ENCODE results near the gene FLNA.
"Not testable (repeated sequence)": the region's sequence is repeated elsewhere in the genome, so short reads cannot be mapped to it uniquely, and the experiment has no call there.

Gene FLNA

DNA sequence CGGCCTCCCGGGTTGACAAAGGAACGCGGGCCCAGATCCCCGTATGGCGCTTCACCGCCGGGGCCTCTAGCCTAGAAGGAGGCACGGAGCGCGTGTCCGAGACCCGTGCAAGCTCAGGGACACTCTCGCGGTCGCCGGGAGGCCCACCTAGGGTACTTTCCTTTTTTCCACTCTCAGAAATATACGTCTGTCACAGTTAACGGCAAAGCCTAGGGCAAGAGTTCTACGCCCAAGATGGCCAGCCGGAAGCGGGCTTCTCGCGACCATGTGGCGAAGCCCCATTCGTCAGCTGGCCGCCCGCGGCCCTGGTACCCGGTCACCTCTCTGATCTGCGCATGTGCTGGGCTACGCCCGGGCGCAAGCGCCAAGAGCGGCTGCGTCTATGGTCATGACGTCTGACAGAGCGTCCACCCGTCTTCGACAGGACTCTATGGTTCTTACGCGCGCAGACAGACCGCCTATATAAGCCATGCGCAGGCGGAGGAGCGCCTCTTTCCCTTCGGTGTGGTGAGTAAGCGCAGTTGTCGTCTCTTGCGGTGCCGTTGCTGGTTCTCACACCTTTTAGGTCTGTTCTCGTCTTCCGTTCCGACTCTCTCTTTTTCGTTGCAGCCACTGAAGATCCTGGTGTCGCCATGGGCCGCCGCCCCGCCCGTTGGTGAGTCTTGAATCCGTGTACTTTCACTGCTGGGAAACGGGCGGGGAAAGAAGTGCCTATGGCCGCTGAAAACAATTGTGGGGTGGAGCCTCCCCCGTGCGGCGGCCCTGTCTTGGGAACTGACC lies 23.6 kb upstream of the FLNA start, which contains the start of gene RPL10:
Gene RPL10 (plus strand): TSS at position 490 of the 780 bp plus-strand sequence. CDS start 143 bp downstream, at position 633.
- DNase-seq, result peak; percentile 92

DNA sequence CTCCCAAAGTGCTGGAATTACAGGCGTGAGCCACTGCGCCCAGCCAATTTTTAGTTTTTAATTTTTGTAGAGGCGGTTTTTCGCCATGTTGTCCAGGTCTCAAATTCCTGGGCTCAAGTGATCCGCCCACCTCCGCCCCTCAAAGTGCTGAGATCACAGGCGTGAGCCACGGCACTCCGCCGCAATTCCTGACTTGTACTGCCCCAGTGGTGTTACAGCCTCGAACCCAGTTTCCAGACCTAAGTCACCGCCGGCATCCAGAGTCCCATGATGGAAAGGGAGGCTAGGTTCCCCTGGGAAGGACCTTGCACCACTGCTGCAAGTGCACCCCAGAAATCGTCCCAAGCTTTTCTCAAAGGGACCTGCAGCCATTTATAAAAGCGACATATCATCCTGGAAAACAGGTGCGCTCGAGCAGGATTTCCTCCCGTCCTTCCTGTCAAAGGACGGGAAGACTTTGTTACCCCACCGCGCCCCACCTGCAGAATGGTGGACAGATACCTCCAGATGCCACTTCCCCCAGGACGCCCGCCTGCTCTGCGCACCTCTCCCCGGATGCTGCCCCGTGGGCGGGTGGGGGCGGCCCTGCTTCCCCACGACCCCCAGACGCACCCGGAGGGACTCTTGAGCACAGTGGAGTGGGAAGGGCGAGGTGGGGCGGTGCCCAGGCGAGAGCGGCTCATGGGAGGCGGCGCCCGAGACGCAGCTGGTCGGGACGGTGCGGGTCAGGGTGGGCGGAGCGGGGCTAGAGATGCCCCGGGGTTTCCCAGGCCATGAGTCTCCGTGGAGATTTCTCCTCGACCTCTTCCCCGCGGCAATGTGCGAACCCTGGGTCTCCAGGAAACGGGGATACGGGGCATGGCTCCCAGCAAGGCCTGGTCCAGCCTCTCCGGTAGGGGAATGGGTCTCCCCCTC lies 22.8 kb upstream of the FLNA start:
- no peak for DNase-seq

GRCh38 chrX:154396363-154396762 lies 21.9 kb upstream of the FLNA start:
- not testable (repeated sequence) for DNase-seq

GRCh38 chrX:154389812-154390747 lies 15.6 kb upstream of the FLNA start:
- not testable (repeated sequence) for DNase-seq

DNA sequence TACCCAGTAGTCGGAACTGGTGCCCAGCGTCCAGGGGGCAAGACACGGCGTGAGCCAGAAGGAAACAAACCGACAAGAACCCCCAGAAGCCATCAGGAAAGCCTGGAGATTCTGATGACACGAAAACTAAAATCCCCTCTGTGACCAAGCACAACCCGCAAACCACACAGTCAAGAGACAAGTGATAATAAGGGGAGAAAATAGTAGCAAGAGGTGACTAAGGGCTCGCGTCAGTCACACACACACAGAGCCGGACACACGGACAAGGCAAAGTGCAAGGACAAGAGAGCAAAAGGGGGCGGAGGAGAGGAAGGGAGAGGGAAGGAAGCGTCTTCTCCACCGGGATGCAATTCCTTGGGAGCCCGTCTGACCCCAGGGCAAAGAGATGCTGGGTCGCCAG lies 14.2 kb upstream of the FLNA start:
- DNase-seq, result not testable (repeated sequence)

GRCh38 chrX:154388094-154388493 lies 13.7 kb upstream of the FLNA start:
- not testable (repeated sequence) for DNase-seq

DNA sequence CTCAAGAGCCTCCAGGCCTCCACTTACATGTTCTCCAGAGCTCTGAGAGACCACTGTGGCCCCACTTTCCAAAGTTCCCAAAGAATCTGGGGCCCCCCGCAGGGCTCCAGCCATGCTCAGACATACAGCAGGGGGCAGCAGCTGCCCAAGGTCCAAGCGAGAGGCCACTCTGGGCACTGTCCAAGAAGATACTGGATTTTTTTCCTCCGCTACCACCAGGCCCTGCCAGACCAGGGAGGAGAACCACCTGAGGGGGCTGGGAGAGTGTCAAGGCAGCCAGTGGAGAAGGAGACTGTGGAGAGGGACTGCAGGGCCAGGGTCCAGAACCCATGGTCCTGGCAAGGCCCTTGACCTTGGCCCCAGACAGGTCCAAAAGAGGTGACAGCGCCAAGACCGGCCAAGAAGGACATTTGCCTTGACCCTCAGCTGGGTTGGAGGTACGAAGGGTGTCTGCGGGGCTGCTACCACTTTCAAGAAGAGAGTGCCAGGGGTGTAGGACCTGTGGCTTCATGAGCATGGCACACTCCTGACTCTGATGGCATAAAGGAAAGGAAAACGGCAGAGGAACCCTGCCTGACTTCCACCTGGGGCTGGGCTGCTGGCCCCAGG lies 10.0 kb upstream of the FLNA start:
- no peak for DNase-seq

DNA sequence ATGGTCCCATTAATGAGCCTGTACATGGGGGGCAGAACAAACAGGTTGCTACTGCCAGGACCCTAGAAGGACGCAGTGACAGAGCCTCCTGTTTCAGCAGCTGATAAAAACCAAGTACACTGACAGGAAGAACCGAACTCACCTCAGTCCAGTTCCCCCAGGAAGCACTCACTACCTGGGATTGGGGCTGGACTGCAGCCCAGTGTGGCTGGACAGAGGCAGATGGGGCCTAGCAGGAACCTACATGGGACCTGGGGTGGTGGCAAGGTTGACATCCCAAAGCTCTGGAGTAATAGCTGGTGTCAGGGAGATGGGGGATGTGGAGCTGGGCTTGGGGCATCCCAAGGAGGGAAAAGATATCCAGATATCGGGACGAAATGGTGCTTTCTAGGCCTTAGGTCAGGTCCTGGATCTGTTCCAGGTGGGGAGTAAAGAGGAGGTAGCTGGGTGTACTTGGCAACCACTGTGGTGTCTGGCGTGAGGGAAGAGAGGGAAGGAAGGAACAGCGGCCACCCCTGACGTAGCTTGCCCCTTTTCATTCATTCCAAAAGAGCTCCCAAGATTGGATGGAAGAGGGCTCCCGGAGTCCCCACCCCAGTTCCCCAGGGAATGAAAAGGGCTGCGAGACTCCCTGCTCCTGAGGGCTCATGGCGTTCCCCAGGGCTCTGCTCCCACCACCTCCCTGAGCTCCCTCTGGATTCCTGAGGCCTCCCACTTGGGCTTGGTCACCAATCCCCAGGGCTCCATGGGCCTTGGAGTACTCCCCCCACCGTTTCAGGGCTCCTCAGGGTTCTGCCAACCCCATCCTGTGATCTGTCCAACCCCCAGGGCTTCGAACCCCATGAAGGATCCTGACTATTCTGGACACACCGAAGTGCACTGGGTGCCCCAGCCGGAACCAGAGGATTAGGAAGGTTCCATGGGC lies 9.2 kb upstream of the FLNA start:
- DNase-seq, result no peak

DNA sequence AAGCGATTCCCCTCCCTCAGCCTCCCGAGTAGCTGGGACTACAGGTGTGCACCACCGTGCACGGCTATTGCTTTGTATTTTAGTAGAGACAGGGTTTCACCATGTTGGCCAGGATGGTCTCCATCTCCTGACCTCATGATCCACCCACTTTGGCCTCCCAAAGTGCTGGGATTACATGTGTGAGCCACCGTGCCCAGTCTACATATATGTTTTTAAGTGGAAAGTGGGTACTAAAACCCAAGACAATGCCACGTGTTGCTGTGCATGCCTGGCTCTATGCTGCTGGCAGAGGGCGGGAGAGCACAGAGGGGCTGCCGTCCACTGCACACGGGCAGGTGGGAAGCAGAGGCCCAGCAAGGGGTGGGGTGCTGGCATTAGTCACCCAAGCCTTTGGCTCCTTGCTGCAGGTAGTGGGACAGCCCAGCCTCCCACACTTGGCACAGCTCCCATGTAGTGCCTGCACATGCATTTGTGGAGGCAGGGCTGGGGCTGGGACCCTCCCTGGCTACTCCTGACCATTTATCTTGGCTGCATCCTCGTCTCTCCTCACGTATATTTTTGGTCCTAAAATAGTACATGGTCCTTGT lies 8.1 kb upstream of the FLNA start:
- DNase-seq, result no peak

GRCh38 chrX:154381271-154381670 lies 6.8 kb upstream of the FLNA start:
- DNase-seq, result no peak

- DNase-seq, result no peak
Measured at GRCh38 chrX:154380787-154381186, 6.4 kb upstream of the FLNA start.

GRCh38 chrX:154380153-154380552 lies 5.7 kb upstream of the FLNA start:
- DNase-seq, result no peak

DNA sequence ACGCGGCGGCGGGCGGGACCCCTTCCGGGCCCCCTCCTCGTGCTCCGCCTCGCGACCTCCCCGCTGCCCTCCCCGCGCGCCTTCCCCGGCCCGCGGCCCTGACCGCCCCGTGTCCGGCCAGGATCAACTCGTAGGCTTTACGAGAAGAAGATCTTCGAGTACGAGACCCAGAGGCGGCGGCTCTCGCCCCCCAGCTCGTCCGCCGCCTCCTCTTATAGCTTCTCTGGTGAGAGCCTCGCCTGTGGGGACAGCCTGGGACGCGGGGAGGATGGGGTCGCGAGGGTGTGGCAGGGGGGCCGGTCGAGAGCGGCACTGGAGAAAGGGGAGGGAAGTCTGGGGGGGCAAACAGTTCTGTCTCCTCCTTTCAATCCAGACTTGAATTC lies 5.1 kb upstream of the FLNA start:
- no peak for DNase-seq

GRCh38 chrX:154378799-154379568 lies 4.5 kb upstream of the FLNA start, which contains the start of gene EMD:
EMD (plus strand) TSS chrX:154379295; CDS start chrX:154379485, 190 bp downstream.
- DNase-seq, result peak; percentile 99

DNA sequence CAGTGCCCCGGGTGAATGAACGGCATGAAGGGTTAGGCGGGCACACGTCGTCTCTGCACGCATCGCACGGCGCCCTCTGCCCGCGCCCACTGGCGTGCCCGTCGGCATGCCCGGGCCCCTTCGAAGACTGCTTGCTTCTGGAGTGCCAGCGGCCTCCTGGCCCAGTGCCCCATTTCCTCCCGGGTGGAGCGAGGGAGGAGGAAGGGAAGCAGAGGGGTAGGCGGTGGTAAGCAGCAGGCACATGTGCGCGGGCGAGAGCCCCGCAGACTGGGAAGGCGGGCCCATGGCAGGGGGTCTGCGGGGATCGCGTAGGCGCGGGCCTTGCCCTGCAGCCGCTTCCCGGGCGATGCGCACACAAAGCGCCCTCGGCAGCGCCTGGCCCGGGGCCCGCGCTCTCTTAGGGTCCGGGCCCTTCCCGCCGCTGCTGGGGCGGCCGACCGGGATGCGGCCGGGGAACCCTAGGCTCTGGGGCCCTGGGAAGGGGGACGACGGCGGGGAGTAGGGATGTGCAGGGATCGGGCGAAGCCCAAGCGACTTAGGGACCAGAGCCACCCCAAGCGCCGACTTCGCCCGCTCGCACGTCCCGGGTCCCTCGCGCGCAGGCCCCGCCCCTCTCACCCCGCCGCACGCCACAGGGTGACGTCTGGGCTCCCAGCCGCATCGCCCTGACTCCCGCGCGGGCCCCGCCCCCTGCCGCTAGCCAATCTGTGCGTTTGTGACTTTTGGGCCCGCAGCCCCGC lies 3.8 kb upstream of the FLNA start:
- DNase-seq, result no peak

GRCh38 chrX:154376774-154377173 lies 2.3 kb upstream of the FLNA start:
- DNase-seq, result no peak

- DNase-seq, result no peak
Measured at GRCh38 chrX:154375156-154375504, 696 bp upstream of the FLNA start.

DNA sequence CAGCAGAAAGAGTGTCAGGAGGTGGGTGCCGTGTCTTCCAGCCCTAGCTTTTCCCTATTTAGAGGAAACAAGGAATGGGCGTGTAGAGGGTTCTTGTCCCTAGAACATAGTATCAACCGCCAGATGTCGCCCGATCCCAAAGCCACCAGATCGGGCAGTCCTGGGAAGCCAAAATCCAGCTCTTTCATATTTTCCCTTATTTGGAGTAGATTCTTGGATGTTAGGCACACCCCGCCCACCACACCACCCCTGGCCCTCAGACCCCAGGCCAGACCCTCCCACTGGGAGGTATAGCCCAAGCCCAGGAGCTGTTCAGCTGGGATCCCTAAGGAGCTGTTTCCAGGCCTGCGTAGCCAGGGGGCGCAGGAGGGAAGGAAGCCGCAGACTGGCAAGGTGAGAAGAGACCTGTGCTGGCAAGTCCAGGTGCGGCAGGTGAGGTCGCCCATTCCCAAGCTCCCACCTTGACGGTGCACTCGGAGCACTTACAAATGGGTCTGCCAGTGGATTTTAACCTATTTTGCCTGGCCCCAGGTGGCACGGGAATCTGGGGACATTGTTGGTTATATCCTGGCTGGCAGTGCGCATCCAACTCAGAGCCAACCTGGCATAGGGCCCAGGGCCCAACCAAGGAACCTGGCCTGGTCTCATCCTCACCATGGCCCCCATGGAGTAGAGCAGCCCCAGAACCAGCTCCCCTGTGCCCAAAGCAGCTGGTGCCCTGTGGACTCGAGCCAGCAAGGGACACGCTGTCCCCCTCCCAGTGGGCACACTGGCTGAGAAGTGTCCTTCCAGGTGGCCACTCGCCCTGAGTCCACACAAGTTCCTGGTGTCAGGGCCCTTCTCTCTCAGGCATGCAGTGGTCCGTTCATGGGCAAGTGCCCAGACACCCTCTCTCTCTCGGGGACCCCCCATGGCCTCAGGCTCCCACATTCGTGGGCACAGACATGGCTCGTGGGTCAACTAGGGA lies 811 bp downstream of the FLNA start:
- DNase-seq, result no peak
